HUDEP-2 (cell line): ENCODE data around the gene TRIM66.

ENCODE experiments used
- DNase-seq, 76 experiments: peaks; one replicate each; lab custom pipeline; 2025; ENCODE audit not compliant: unreplicated experiment in 76 of 76; lab: John Stamatoyannopoulos, UW

The TRIM66 gene

DNA sequence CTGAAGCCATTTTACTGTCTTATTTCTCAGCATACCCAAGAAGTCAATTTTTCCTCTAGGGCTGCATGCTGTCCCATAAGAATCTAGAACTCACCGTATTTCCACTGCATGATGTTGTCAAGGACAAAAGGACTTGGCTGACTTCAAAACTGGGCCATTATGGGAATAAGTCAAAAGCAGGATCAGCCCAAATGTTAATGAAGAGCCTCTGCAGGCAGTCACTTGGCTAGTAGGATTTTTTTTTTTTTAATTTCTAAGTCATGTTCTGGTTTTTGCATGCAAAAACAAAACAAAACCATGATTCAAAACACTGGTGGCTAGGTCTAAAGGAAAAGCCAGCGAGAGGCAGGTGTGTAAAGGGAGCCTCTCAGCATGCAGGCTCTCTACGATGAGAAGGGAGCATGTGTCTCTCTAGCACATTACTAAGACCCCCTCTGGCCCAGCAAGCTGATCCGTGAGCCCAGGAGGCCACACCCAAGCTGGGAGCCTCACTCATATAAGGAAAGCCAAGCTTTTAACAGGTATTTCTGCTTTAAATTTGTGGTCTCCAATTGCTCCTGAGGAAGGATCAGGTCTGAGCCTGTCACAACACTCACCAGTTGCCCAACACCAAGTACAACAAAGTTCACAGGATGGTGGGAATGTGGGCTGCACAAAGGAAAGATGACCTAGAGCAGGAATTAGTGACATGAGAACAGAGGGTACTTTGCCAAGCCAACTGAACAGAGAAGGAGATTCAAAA is 67.0 kb downstream of the TRIM66 start:
- DNase-seq, result no peak

DNA sequence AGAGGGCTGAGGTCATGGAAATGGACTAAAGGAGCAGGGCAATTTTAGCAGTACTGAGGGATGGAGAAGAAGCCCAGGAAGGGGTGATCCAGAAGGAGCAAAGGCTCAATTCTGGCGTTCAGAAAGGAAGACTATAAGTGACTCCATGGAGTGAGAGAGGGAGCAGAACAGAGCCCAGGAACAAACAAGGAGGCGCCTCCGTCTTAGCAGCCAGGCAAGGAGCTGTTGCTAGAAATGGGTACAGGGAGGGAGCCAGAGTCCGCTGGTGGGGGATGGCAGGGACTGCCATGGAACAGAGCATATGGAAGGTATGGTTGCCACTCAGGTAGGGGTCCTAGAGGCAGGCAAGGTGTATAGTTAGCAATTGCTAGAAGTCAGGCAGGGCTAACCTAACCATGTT is 68.0 kb downstream of the TRIM66 start:
- no peak for DNase-seq

DNA sequence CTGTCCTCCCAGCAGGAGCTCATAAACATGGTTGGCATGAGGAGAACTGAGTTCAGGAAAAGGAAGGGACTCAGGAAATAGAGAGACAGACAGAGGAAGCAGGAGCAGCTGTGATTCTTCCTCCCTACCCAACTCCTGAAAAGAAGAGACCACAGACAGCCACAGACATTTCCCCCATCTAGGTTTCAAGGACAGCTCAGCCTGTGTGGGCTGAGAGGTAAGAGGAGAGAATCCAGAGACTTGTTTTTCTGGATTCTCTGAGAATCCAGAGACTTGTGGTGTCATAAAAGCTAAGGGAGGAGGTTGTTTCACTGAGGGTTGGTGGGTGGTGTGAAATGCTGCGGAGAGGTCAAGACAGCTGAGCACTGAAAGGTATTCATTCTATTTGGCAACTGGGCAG is 69.4 kb downstream of the TRIM66 start:
- no peak for DNase-seq

DNA sequence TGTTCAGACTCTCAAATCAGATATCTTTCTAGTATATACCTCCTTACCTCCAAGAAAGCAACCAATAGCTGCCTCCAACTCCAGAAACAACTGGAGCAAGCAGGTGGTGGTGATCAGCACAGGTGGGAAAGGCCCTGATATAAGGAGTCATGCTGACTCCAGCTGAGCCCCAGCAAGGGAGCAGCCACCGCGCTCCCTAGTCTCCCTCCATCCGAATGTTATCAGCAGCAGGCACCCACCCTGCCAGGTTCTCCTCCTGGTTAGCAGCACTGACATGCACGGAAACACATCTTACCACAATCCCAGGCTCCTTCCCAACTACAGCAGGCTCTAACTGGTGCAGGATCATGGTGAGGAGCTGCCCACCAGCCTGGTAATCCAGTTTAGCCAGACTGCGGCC is 69.9 kb downstream of the TRIM66 start:
- no peak for DNase-seq

DNA sequence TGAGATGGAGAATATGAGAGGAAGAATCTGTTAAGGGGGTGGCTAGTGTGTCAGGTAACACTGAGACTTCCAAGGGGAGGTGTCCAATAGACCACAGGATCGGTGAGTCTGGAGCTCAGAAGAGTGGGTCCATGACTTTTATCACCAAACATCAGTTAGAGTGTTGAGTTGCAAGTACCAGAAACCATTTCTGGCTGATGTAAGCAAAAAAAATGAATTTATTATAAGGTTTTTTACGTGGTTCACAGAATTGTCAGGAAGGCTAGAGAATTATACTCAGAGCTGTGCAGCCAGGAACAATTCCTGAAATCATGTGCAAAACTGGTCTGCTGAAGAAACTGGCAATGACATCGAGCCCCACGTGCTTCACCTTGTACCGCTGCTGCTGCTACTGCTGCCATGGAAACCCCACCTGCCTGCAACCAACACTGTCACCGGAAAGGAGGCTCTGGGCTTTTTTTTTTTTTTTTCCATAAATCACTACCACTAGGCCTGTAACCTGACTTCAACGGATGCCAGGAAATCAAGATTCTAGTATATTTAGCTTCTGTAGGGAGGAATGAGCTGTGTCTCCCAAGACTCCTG is 71.8 kb downstream of the TRIM66 start:
- DNase-seq, result no peak

DNA sequence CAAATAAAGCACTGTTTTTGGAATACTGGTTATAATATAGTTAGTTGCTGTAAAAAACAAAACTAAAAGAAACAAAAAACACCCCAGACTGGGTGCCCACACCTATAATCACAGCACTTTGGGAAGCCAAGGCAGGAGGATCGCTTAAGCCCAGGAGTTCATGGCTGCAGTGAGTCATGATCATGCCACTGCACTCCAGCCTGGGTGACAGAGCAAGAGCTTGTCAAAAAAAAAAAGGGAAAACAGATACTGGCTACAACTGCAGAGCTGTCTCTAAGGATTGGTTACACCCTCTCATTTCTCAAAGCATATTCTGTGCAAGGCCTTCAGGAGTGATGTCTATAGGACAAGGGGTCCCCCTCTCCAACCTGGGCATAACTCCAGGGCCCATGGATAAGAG is 73.8 kb downstream of the TRIM66 start:
- DNase-seq, result no peak

DNA sequence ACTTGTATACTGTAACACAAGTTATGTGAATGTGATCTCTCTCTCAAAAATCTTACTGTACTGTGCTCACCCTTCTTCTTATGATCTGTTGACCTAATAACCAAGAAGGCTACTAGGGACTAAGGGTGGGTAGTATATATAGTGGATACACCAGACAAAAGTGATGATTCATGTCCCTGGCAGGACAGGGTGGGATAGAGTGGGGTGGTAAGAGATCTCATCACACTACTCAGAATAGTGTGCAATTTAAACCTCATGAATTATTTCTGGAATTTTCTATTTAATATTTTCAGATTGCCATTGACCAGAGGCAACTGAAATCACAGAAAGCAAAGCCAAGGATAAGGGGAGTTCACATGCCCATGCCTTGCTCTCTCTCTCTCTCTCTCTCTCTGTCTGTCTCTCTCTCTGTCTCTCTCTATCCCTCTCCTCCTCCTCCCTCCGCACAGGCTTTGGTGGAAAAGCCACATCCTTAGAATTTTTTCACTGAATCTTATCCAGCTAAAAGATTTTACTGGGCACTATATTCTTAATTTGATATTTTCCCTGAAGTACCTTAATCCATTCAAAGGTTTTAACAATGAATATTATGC is 76.4 kb downstream of the TRIM66 start:
- DNase-seq, result no peak

DNA sequence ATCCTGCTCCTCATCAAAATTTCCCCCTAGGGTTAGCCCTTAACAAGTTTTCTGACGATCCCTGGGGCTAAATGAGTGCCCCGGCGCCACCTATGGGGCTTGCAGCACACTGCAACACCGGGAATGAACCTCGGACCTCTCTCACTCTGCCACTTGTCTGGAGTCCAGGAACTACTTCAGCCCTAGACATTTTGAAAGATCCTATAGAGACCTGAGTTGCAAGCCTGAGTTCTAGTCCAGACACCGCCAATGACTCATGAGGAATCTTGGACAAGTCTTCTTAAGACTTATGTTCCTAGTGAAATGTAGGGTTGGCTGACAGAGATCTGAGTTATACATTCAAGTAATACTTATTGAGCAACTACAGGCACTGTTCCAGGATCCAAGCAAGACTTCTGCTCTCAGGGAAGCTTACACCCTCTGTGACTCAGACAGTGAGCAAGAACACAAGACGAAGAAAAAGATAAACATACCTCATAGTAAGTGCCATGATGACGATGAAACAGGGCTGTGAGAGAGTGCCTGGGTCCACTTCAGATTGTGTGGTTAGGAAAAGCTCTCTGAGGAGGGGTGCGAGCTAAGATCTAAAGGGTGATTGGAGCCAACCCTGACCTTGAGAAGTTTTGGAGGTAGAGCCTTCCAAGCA is 78.3 kb downstream of the TRIM66 start:
- peak in 37 of 76 experiments; percentile 1 to 47 (median 19) for DNase-seq

DNA sequence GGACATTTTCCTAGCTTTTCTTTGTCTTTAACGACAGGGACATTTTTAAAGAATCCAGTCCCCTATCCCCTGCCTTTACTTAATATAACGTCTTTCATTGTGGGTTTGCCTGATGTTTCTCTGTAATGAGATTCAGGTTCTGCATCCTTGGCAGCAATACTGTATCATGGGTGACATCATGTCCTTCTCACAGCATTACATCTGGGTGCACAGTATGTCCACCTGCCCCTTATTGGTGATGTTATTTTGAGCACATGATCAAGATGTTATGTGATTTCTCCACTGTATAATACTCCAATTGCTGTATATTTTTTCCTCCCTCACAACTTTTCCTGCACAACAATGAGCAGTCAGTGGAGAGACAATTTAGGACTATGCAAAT is 78.8 kb downstream of the TRIM66 start:
- DNase-seq, result no peak

DNA sequence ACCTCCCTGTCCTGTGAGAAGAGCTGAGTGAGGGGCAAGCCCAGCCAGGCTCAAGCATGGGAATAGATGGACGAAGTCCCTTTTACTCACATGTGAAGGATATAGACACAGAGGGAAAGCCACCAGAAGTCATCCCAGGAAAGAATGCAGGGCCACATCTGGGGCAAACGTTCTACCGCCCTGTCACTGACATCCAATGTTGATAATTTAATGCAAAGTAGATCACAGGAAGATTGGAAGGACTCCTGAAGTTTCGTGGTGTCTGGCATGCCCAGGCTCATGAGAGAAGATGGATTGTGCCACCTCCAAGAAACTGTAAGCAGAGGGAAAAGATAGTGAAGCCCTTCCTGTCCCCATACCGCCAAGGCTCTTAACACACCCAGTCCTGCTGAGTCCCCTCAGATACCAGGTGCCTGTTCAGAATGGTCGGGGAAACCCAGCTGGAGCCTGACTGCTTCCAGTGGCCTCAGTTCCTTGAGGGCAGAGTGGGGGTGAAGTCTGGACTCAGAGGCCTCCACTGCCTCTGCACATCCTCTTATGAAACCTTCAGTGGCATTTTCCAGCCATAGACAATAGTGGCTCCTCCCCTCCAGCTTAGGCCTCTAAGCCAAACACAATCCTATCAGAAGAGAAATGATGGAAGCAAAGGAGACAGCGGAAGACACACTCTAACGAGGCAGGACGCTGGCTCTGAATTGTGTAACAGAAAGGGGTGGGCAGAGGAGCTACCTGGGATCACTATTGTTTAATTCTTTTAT is 80.9 kb downstream of the TRIM66 start:
- no peak for DNase-seq

DNA sequence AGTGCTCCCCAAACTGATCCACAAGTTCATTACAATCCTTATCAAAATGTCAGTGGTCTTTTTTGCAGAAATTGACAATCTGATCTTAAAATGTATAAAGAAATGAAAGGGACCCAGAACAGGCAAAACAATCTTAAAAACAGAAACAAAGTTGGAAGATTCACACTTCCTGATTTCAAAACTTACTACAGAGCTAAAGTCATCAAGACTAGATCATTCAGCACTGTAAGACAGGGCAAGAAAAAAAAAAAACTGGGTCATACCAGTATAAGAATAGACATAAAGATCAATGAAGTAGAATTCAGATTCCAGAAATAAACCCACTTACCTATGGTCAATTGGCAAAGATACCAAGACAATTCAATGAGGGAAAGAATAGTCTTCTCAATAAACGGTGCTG is 84.0 kb downstream of the TRIM66 start:
- no peak for DNase-seq

DNA sequence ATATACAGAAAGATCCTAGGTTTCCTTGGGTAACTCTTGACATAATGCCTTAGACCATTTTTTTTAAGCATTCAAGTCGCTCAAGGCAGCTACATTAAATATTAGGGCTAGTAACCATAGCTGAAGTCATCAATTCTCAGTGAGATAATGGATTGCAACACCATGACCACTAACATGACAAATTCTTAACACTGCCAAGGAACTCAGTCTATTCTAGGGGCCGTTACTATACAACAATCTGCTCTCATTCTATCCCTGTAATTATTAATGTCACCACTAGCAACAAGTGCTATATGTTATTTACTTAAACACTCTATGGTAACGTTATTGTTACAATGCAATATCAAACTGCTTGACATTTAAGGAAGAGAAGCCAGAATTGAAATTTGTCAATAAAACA is 85.3 kb downstream of the TRIM66 start:
- no peak for DNase-seq

DNA sequence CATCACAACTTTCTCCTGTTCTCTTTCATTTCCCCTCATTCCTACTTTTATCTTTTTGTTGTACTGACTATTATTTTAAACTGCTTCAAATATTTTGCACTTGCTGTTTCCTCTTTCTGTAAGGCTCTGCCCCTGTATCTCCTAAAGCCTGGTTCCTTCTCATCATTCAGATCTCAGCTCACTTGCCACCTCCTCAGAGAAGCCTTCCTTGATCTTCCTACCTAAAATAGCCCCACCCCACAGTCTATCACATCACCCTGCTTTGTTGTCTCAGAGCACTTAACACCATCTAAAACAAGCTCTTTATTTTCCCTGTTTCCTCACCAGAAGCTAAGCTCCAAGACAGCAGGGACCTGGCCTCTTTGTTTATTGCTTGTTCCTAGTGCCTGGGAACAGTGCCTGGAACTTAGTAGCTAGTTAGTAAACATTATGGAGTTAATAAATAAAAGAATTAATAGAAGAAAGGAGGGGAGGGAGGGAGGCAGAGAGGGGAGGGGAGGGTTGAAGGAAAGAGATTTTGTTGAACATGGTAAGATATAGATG is 85.9 kb downstream of the TRIM66 start:
- no peak for DNase-seq

DNA sequence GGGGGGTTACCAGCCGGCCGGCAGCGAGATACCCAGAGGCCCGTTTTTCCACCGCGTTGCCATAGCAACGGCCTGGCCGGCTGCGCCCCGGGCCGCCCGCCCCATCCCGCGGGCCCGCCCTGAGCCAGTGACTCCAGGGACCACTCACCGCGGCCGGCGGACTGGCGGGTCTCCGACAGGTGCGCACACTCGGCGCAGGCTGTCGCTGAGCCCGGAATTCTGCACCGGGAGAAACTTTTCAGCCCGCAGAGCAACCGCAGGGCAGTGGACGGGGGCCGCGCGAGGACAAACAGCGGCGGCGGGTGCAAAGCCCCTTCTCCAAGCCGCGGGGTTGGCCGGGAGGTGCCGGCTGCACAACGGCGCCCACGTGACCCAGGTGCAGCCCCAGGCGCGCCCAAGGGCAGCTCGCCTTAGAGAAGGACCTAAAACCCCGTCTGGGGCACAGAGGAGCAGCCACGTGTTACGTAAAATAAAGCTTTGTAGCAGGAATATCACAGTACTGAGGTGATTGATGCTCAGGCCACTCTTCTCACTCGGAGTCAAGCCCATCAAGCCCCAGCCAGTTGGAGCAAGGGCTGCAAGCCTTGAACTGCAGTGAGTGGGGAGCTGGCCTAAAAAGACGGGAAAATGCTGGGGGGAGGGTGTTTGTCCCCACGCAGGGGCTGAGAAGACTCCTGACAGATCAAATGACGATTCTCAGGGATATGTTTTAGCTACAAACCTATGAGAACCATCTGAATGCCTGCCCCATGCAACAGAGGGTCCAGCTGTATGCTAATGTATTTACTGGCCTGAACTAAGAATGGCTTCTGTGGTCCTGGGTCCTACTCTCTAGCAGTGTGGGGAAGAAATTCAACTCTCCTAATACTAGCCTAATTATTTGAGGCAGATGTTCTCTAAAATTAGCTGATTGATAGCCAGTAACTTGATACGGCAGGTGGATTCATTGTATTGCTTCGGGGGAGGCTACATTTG is 88.2 kb downstream of the TRIM66 start, which contains the start of gene STK33:
STK33 (minus strand) TSS at position 294 of the 975 bp plus-strand sequence. CDS start 119,323 bp downstream, outside the sequence.
- DNase-seq, result no peak

DNA sequence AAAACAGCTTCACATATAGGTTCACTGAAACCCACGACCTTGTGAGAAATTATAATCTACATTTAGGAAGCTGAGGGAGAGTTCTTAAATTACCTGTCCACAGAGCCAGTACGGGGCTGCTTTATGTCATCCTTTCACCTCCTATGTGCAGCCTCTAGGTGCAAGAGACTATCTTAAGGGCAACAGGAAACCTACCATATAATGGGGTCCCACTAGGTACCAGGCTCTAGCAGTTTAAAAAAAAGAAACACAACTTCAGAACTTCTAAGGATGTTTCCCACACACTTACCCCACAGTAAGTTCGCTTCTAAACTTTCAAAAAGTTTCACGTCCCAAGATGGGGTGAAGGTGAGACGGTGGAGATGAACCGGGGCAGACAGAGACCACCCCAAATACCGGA is 89.0 kb downstream of the TRIM66 start:
- DNase-seq, result no peak

DNA sequence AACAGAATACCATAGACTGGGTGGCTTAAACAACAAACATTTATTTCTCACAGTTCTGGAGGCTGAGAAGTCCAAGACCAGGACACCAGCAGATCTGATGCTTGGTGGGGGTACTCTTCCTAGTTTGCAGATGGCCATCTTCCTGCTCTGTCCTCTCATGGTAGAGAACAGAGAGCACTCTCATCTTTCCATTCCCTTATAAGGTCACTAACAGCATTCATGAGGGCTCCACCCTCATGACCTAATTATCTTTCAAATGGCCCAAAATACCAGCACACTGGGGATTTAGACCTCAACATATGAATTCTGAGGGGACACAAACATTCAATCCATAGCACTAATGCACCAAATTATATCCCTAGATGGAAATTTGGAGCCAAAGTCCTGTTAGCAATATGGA is 94.5 kb downstream of the TRIM66 start:
- DNase-seq, result no peak

DNA sequence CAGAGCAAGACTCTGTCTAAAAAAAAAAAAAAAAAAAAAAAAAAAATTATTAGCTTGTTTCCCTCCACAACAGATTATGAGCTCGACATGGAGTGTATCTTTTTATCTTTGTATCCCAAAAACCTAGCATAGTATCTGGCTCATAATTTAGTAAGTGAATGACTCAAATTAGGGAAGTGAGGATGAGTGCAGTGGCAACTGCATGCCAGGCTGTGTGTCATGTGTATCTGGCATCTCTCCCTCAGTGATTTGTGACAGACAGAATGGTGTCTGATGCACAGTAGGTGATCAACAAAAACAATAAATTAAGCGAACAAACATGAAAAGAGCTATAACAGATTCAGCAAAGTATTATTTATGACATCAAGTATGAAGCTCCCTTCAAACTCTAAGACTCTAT is 95.7 kb downstream of the TRIM66 start:
- DNase-seq, result no peak

DNA sequence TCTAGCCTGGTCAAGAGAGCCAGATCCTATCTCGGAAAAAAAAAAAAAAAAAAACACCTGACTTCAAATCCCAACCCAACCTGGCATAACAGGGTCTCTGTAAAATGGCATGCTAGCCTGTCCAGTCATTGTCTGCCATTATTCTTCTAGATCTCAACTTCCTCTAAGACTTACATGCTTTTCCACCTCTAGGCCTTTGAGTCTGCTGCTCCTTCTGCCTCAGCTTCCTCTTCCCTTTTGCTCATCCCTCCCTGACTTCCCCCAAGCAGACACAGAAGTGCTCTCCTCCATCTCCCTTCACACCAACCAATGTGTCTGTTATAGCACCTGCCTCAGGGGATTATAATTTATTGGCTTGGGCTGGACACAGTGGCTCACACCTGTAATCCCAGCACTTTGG is 96.3 kb downstream of the TRIM66 start:
- DNase-seq, result no peak

DNA sequence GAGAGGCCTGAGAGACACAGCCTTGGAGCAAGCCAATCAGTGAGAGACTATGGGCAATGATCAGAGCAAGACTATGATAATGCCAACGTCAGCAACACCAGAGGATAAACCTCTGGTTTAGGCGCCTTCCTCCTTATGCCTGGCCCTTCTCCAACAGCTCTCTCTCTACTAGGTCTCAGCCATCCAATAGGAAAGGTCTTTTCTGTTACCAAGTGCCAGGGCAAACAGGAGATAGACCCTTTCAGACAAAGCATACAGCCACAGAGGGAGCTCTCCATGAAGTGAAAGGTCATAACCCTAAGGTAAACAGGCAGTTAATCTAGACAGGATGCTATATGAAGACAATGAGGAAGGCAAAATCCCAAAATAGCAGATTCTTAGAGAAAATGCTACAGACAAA is 98.0 kb downstream of the TRIM66 start:
- no peak for DNase-seq

DNA sequence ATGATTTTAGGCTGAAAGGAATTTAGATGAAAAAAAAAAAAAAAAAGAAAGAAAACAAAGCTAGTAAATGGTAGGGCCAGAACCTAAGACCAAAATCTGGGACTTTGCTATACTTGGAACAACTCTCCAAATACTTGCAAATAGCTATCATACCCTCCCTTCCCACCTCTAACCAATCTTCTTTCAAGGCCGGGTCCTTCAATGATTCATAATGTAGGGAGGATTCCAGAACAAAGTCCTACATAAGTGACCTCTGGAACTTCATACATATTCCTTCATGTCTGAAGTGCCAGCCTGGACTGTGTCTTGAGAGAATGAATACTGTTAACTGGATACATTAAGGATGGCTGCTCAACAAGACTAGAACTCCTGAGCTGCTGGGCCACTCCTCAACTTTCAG is 98.4 kb downstream of the TRIM66 start:
- no peak for DNase-seq
